AG10803 (cell line): Measurements from ENCODE around the gene RIN3.

Source experiments
- DNase-seq: peaks from one replicate; pipeline ENCODE4 v3.0.0; 2010; ENCODE audit warnings: low read depth
- H3K4me3 ChIP-seq: 2 replicates; pipeline ENCODE4 v1.5.1; 2011; ENCODE audit warnings: mild to moderate bottlenecking, low read length, control low read depth
- CTCF ChIP-seq: conservative IDR thresholded peaks from 2 replicates; pipeline ENCODE4 v1.5.1; 2011; ENCODE audit warnings: mild to moderate bottlenecking, low read length, control low read depth, inconsistent platforms

RIN3 gene

GRCh38 chr14:92609955-92610354, 96.4 kb downstream of the RIN3 start:
- no peak for TF ChIP-seq CTCF
- H3K4me3 ChIP-seq: no peak overlapping the region
- no peak for DNase-seq

GRCh38 chr14:92610849-92611271, 97.3 kb downstream of the RIN3 start:
- no peak for TF ChIP-seq CTCF
- no peak overlapping the region for H3K4me3 ChIP-seq
- DNase-seq: no peak

GRCh38 chr14:92613008-92613658, 99.6 kb downstream of the RIN3 start:
- no peak for DNase-seq
- no peak overlapping the region for H3K4me3 ChIP-seq
- peak; percentile 61 for TF ChIP-seq CTCF

GRCh38 chr14:92613681-92614260, 100.2 kb downstream of the RIN3 start:
- DNase-seq: no peak
- H3K4me3 ChIP-seq: no peak overlapping the region
- TF ChIP-seq CTCF: no peak

- H3K4me3 ChIP-seq: no peak overlapping the region
Observed at GRCh38 chr14:92615451-92615850, 101.9 kb downstream of the RIN3 start.

GRCh38 chr14:92616178-92616577, 102.6 kb downstream of the RIN3 start:
- H3K4me3 ChIP-seq: no peak overlapping the region
- TF ChIP-seq CTCF: no peak
- no peak for DNase-seq

More at GRCh38 chr14:92615451-92615850, 101.9 kb downstream of the RIN3 start:
- TF ChIP-seq CTCF: no peak
- no peak for DNase-seq

GRCh38 chr14:92617581-92617980, 104.0 kb downstream of the RIN3 start:
- no peak overlapping the region for H3K4me3 ChIP-seq
- DNase-seq: peak; percentile 23
- no peak for TF ChIP-seq CTCF
